IMR-90 (cell line): ENCODE data around the gene ELOVL5. TPM values are rescaled to one million over a fixed set of nuclear protein-coding genes. Genes with fewer than 3 reads are reported as not detected.
A peak's percentile ranks its signal among the peaks of the same experiment; 100 is the strongest.

Source experiments
- ATAC-seq: fragments of 200-7000 bp; cut with Tn5 transposase; 2 replicates; pipeline ENCODE4 v1.9.1; 2020; ENCODE audit warnings: low read depth, mild to moderate bottlenecking, moderate library complexity
- BruUV-seq: library from RNA; stranded (reverse); fragments of 400-500 nt; replicated peaks from 2 replicates; lab custom pipeline; 2021; lab: Mats Ljungman, UMichigan
- CTCF ChIA-PET: fragments of 300-600 bp; formaldehyde crosslinking; extraction: SDS; loops from one replicate; lab custom pipeline; 2021; ENCODE audit warnings: antibody characterized with exemption; lab: Yijun Ruan, JAX
- POLR2A ChIA-PET: fragments of 300-600 bp; sonication (Branson Sonifier 250); formaldehyde crosslinking; loops from one replicate; lab custom pipeline; 2022; ENCODE audit warnings: antibody characterized with exemption; ENCODE audit not compliant: unreplicated experiment; lab: Charles Lee
- DNase-seq: peaks from one replicate; pipeline ENCODE4 v3.0.0; 2013
- H2AFZ ChIP-seq: replicated peaks from 2 replicates; pipeline ENCODE3; 2013; ENCODE audit warnings: low read length, mild to moderate bottlenecking; ENCODE audit not compliant: poor library complexity
- H2AK5ac ChIP-seq: 2 replicates; pipeline ENCODE4 v1.6.1; 2013; ENCODE audit warnings: low read depth, low read length, inconsistent platforms
- H2AK9ac ChIP-seq: replicated peaks from 2 replicates; pipeline ENCODE3; 2013; ENCODE audit warnings: mild to moderate bottlenecking, low read depth, low read length, moderate library complexity; ENCODE audit not compliant: poor library complexity
- H2BK120ac ChIP-seq: 2 replicates; pipeline ENCODE4 v1.6.1; 2013; ENCODE audit warnings: low read depth, low read length, inconsistent platforms
- H2BK15ac ChIP-seq: 3 replicates; pipeline ENCODE4 v1.6.1; 2013; ENCODE audit warnings: low read depth, low read length, inconsistent platforms
- H2BK20ac ChIP-seq: 2 replicates; pipeline ENCODE4 v1.6.1; 2013; ENCODE audit warnings: low read depth, mild to moderate bottlenecking, inconsistent platforms, low read length, moderate library complexity
- H2BK5ac ChIP-seq: 2 replicates; pipeline ENCODE4 v1.6.1; 2013; ENCODE audit warnings: mild to moderate bottlenecking, low read depth, low read length, inconsistent platforms; ENCODE audit not compliant: poor library complexity, severe bottlenecking
- H3K14ac ChIP-seq: replicated peaks from 2 replicates; pipeline ENCODE4 v1.6.1; 2013; ENCODE audit warnings: low read depth, low read length, inconsistent platforms
- H3K18ac ChIP-seq: 2 replicates; pipeline ENCODE4 v1.6.1; 2013; ENCODE audit warnings: low read depth, low read length, control low read depth
- H3K23ac ChIP-seq: 2 replicates; pipeline ENCODE4 v1.6.1; 2013; ENCODE audit warnings: low read depth, low read length, inconsistent platforms
- H3K27ac ChIP-seq: 2 replicates; pipeline ENCODE4 v1.5.1; 2013; ENCODE audit warnings: mild to moderate bottlenecking, control low read depth, low read length; ENCODE audit not compliant: insufficient read depth
- H3K27me3 ChIP-seq: 2 replicates; pipeline ENCODE4 v1.6.1; 2013; ENCODE audit warnings: low read length; ENCODE audit not compliant: control insufficient read depth, insufficient read depth
- H3K36me3 ChIP-seq: 2 replicates; pipeline ENCODE4 v1.6.1; 2013; ENCODE audit warnings: low read length, mixed read lengths; ENCODE audit not compliant: control insufficient read depth, insufficient read depth
- H3K4ac ChIP-seq: 2 replicates; pipeline ENCODE4 v1.6.1; 2013; ENCODE audit warnings: low read depth, low read length, inconsistent platforms
- H3K4me1 ChIP-seq: 2 replicates; pipeline ENCODE4 v1.6.1; 2013; ENCODE audit warnings: low read length, mixed read lengths; ENCODE audit not compliant: control insufficient read depth, insufficient read depth
- H3K4me2 ChIP-seq: 2 replicates; pipeline ENCODE4 v1.6.1; 2013; ENCODE audit warnings: low read depth, mild to moderate bottlenecking, control low read depth, low read length, moderate library complexity
- H3K4me3 ChIP-seq: 2 replicates; pipeline ENCODE4 v1.5.1; 2013; ENCODE audit warnings: low read depth, mild to moderate bottlenecking, control low read depth, low read length, moderate library complexity; ENCODE audit not compliant: insufficient read depth
- H3K56ac ChIP-seq: 2 replicates; pipeline ENCODE4 v1.6.1; 2013; ENCODE audit warnings: low read length, inconsistent platforms; ENCODE audit not compliant: insufficient read depth; ENCODE audit errors: extremely low read depth
- H3K79me1 ChIP-seq, 2 experiments: 2 replicates each; pipeline ENCODE4 v1.6.1; 2013; ENCODE audit warnings: low read length in 2 of 2, inconsistent platforms in 1 of 2, low read depth in 1 of 2
- H3K9ac ChIP-seq: 2 replicates; pipeline ENCODE4 v1.6.1; 2013; ENCODE audit warnings: low read depth, low read length, control low read depth
- H3K9me1 ChIP-seq: 2 replicates; pipeline ENCODE4 v1.6.1; 2013; ENCODE audit warnings: low read length, inconsistent platforms; ENCODE audit not compliant: insufficient read depth
- H3K9me3 ChIP-seq: 2 replicates; pipeline ENCODE4 v1.6.1; 2013; ENCODE audit warnings: low read length; ENCODE audit not compliant: control insufficient read depth, insufficient read depth
- H4K20me1 ChIP-seq: 2 replicates; pipeline ENCODE4 v1.6.1; 2013; ENCODE audit warnings: low read length, inconsistent platforms; ENCODE audit not compliant: insufficient read depth
- H4K5ac ChIP-seq: 2 replicates; pipeline ENCODE4 v1.6.1; 2013; ENCODE audit warnings: mild to moderate bottlenecking, low read depth, low read length, control low read depth
- H4K8ac ChIP-seq, 2 experiments: 2 replicates each; pipeline ENCODE4 v1.6.1; 2013; ENCODE audit warnings: low read depth in 2 of 2, low read length in 2 of 2, control low read depth in 1 of 2, inconsistent platforms in 1 of 2
- H4K91ac ChIP-seq: 2 replicates; pipeline ENCODE4 v1.6.1; 2013; ENCODE audit warnings: low read depth, low read length, inconsistent platforms; ENCODE audit not compliant: insufficient read depth
- CEBPB ChIP-seq: IDR thresholded peaks from 2 replicates; pipeline ENCODE4 v1.6.1; 2012; ENCODE audit warnings: low read depth, low read length, improper control_type of control experiment
- RCOR1 ChIP-seq: IDR thresholded peaks from 2 replicates; pipeline ENCODE4 v1.6.1; 2012; ENCODE audit warnings: mild to moderate bottlenecking, low read length, improper control_type of control experiment; ENCODE audit not compliant: insufficient replicate concordance
- WGBS, 2 experiments: methylation state at CpG; one replicate each; pipeline versions ENCODE4 v1.1.5 to v1.1.7; 2013; ENCODE audit warnings: missing lambda C conversion rate in 2 of 2; ENCODE audit not compliant: insufficient read length in 1 of 2; ENCODE audit errors: extremely low coverage in 2 of 2; 5-methylcytosine and 5-hydroxymethylcytosine counted together
- dilution Hi-C: fragments of 300-500 bp; cut with HindIII; formaldehyde crosslinking; loops from one replicate; pipeline ENCODE4 v1.14.3; 2018; ENCODE audit warnings: low sequenced_read_pairs; ENCODE audit not compliant: unreplicated experiment
- in situ Hi-C: fragments of 300-500 bp; cut with MboI; formaldehyde crosslinking; loops from 3 replicates; pipeline ENCODE4 v1.14.3; 2019; ENCODE audit warnings: low sequenced_read_pairs, inconsistent platforms, mixed read lengths
- intact Hi-C: fragments of 100-400 bp; cut with micrococcal nuclease; formaldehyde crosslinking; loops from 2 replicates; pipeline ENCODE4 v1.10.0; 2022
- polyA plus RNA-seq, 3 experiments: library from polyadenylated mRNA; depleted of rRNA; stranded (reverse); fragments of >200 nt; gene quantifications; 2 replicates each; pipeline ENCODE4 v1.2.3, GENCODE V29; 2012; ENCODE audit warnings: low replicate concordance in 1 of 3
- total RNA-seq: library from RNA; depleted of rRNA; stranded (reverse); fragments of >200 nt; gene quantifications from 2 replicates; pipeline ENCODE4 v1.2.3, GENCODE V29; 2012

ELOVL5 gene
- total and polyA plus RNA-seq, 2 of the 4 experiments (the other 2 are of a cell fraction) = 32.1 to 42.3 TPM

DNA sequence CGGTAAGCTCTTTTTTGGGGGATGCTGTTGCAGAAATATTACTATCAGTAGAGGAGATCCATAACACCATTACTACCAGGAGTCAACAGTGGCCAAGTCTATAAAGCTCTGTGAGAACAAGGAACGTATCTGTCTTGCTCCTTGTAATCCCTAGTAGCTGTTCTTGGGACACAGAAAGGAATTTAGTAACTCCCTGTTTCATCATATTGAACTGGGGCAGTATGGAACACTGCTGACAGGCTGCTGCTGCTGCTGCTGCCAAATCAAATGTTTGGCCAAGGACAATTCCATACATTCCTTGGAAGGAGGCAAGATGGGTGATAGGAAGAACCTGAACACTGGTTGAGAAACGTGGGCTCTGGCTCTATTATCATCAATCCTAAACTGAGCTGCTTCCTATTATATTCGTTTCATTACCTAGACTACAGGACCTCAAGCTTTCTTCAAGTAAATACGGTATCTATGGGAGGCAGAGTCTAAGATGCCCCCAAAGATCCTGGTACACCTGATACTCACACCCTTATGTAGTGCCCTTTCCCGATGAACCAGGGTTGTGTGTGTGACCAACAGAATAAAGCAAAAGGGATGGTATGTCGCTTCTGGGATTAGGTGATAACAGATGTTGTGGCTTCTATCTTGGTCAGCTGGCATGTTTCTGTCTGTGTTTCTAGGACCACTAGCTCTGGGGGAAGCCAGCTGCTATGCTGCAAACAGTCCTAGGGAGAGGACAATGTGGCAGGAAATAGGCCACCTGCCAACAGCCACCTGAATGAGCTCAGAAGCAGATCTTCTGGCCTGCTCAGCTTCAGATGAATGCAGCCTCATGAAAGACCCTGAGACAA, 39.5 kb downstream of the ELOVL5 start:
- Histone ChIP-seq H4K91ac (peak overlapping the region; percentile 72), H2AK9ac (peak overlapping the region; percentile 13), H4K20me1 (peaks cover 7% of the 10 kb centered on the region), H3K4me2 (peak overlapping the region; percentile 31; the same call in 1 of the 2 replicates), H3K36me3 (no peaks in the 10 kb centered on the region), H3K9ac (no peak overlapping the region), H3K14ac (peak overlapping the region; percentile 72), H3K56ac (no peak overlapping the region), H2BK120ac (peak overlapping the region; percentile 84), H3K79me1 (peaks cover 29 to 71% of the 10 kb centered on the region in 2 experiments), H2AFZ (no peak overlapping the region), H3K23ac (peak overlapping the region; percentile 48), H3K4me1 (peaks cover 7% of the 10 kb centered on the region), H3K9me1 (peaks cover 13% of the 10 kb centered on the region), H2AK5ac (peak overlapping the region; percentile 91; the same call in 1 of the 2 replicates), H3K27ac (peak overlapping the region; percentile 64; the same call in 1 of the 2 replicates), H3K4me3 (no peak overlapping the region), H2BK20ac (peak overlapping the region; percentile 62), H2BK15ac (peak overlapping the region; percentile 71; the same call in 2 of the 3 replicates), H3K4ac (peak overlapping the region; percentile 31), H4K8ac (peak overlapping the region in 1 of 2 experiments; percentile 48; a peak in 1 of 4 replicates), H4K5ac (peak overlapping the region; percentile 6; the same call in 1 of the 2 replicates), H3K18ac (peak overlapping the region; percentile 8; the same call in 1 of the 2 replicates), H3K9me3 (no peaks in the 10 kb centered on the region), H3K27me3 (no peaks in the 10 kb centered on the region), H2BK5ac (no peak overlapping the region)
- ChIA-PET CTCF (interaction anchor here (0.6 to 1.0 kb wide), 2 partner anchors 13 to 81 kb away, joined by 3 to 4 read pairs; no protein-coding TSS in a partner anchor), POLR2A (no interaction called here)
- no TSS peak for BruUV-seq
- DNase-seq (peak; percentile 65), ATAC-seq (peak; percentile 84)
- dilution Hi-C loops = no loop called here
- 20% methylated on average over 1 of the region's 7 CpGs; no CpG with 5 or more reads in 1 of the 2 experiments for WGBS, 2 experiments
- in situ Hi-C loops = no loop called here
- intact Hi-C loops = no loop called here
- TF ChIP-seq CEBPB (peak; percentile 79), RCOR1 (no peak)
